ENCODE measurements around the gene FSTL1.

DNA sequence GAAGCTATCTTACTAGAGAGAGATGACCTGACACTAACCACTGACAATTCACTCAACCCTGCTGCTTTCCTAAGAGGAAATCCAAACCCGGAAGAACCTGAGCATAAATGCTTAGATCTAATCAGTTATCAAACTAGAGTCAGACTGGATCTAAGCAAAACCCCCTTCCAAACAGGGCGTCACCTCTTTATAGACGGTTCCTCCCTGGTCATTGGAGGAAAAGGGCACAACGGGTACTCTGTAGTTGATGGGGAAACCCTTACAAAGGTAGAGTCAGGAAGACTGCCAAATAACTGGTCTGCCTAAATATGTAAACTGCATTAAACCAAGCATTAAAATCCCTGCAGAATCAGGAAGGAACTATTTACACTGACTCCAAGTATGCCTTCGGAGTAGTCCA, 41.3 kb upstream of the FSTL1 start:
- TF ChIP-seq SMC3 (IDR thresholded peaks at IDR 0.05; ENCODE audit: low read depth, low read length) (no peak), IRF3 (IDR thresholded peaks at IDR 0.05; ENCODE audit: low read depth, low read length) (no peak), RAD21 (IDR thresholded peaks at IDR 0.05; ENCODE audit: low read length) (no peak), CHD2 (IDR thresholded peaks at IDR 0.05; ENCODE audit: low read length, partially characterized antibody) (no peak), FOXM1 (IDR thresholded peaks at IDR 0.05; ENCODE audit: low read depth) (no peak), SIN3A (IDR thresholded peaks at IDR 0.05; ENCODE audit: borderline replicate concordance, low read depth, low read length) (no peak), RFX5 (IDR thresholded peaks at IDR 0.05; ENCODE audit: low read length) (no peak), EP300 (IDR thresholded peaks at IDR 0.05; ENCODE audit: borderline replicate concordance in 1 of 2, low read depth in 1 of 2, low read length in 1 of 2) (no peak), YY1 (IDR thresholded peaks at IDR 0.05; ENCODE audit: low read depth) (no peak), RCOR1 (IDR thresholded peaks at IDR 0.05; ENCODE audit: low read length) (no peak), REST (IDR thresholded peaks at IDR 0.05; ENCODE audit: low read depth, low read length) (no peak), MXI1 (IDR thresholded peaks at IDR 0.05; ENCODE audit: low read depth, low read length) (no peak)
- TF ChIP-seq, protein P1, sequence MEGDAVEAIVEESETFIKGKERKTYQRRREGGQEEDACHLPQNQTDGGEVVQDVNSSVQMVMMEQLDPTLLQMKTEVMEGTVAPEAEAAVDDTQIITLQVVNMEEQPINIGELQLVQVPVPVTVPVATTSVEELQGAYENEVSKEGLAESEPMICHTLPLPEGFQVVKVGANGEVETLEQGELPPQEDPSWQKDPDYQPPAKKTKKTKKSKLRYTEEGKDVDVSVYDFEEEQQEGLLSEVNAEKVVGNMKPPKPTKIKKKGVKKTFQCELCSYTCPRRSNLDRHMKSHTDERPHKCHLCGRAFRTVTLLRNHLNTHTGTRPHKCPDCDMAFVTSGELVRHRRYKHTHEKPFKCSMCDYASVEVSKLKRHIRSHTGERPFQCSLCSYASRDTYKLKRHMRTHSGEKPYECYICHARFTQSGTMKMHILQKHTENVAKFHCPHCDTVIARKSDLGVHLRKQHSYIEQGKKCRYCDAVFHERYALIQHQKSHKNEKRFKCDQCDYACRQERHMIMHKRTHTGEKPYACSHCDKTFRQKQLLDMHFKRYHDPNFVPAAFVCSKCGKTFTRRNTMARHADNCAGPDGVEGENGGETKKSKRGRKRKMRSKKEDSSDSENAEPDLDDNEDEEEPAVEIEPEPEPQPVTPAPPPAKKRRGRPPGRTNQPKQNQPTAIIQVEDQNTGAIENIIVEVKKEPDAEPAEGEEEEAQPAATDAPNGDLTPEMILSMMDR (IDR thresholded peaks at IDR 0.05) = no peak

Data from SK-N-SH (cell line).